ENCODE data around the gene RXRA. TPM values are rescaled to one million over a fixed set of nuclear protein-coding genes. Genes with fewer than 3 reads are reported as not detected.

The RXRA gene
- polyA plus RNA-seq, 3 donors, result 15.8 to 91.0 (median 23.2) TPM

DNA sequence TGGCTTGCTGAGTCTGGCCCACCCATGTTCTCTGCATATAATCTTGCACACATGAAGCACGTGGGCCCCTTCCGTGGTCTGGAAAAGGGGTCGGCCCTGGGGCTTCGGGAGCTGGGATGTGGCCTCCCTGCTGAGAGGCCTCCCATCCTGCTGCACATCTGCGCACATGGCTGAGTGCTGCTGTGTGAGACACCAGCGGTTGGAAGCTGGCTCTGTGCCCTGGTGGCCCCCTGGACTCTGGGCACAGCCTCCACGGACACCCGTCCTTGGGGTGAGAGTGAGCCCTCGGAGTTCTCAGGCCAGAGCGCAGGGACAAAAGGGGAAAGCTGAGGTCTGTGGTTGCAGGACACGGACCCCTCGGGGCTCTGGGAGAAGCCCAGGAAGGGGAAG lies 115.8 kb downstream of the RXRA start:
- peak overlapping the region in 2 of 7 donors; percentile 5 to 19 for H3K27ac Mint-ChIP-seq

DNA sequence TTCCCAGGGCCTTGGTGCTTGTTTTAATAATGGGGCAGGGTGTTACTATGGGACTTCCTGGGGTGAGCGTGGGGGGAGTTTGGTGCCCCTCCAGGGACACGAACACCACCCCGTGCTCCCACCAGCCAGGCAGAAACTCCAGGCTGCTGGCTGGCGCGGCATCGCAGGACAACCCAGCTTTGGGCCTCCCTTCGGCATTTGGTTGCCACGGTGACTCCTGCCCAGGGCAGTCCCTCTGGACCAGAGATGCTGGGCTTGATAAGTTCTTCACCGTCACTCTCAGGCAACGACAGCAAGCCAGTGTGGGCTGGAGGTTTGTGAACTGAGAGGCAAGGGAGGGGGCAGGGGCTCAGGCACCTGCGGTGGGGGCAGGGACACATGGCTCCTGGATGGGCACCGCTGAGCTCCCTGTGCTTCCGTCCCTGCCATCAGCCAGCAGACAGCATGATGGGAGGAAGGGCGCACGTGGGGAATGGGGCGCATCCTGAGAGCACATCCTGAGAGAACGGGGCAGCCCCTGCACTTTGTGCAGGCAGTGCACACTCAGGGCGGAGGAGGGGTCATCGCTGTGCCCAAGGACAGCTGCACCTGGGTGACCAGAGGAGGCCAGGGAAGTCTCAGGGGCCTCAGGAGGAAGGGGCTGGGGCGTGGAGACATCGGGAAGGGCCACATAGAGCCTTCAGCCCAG lies 116.4 kb downstream of the RXRA start:
- no peak overlapping the region for H2AFZ ChIP-seq (ENCODE audit: insufficient read depth, low read depth, low read length, poor library complexity, severe bottlenecking)
- no peaks in the 10 kb centered on the region for H3K27me3 ChIP-seq (ENCODE audit: control insufficient read depth in 2 of 2, insufficient read depth in 2 of 2, low read length in 2 of 2)
- H3K36me3 ChIP-seq (replicated peaks in 1 of 2; ENCODE audit: control insufficient read depth in 1 of 2, insufficient read depth in 2 of 2, low read length in 2 of 2), result peaks cover 12 to 14% of the 10 kb centered on the region in 2 donors
- H3K4me3 ChIP-seq (replicated peaks in 1 of 3; ENCODE audit: low read depth in 2 of 3, low read length in 3 of 3), result peak overlapping the region in 1 of 3 experiments; percentile 45
- H3K9ac ChIP-seq (ENCODE audit: insufficient read depth, low read length, poor library complexity, severe bottlenecking), result peak overlapping the region; percentile 53
- no peaks in the 10 kb centered on the region for H3K79me2 ChIP-seq (ENCODE audit: insufficient read depth, low read length)
- WGBS (ENCODE audit: insufficient coverage), result 37% methylated on average over 18 of the region's 21 CpGs
- peaks cover 2 to 17% (median 7%) of the 10 kb centered on the region in 3 donors for H3K27me3 Mint-ChIP-seq (ENCODE audit: low read depth in 3 of 3)
- H3K9me3 Mint-ChIP-seq, result peaks cover 6 to 11% (median 8%) of the 10 kb centered on the region in 7 donors
- peaks cover 57% of the 10 kb centered on the region for H4K20me1 ChIP-seq (ENCODE audit: insufficient read depth, low read length)
- H3K27ac Mint-ChIP-seq, result peak overlapping the region in 1 of 7 donors; percentile 50
- H3K9me3 ChIP-seq (replicated peaks in 1 of 2; ENCODE audit: control insufficient read depth in 1 of 2, insufficient read depth in 1 of 2, low read length in 2 of 2), result peaks cover 0 to 9% of the 10 kb centered on the region in 2 donors
- peaks cover 51 to 66% of the 10 kb centered on the region in 2 donors for H3K4me1 ChIP-seq (ENCODE audit: control insufficient read depth in 1 of 2, insufficient read depth in 2 of 2, low read length in 2 of 2)
- H3K4me2 ChIP-seq (replicated peaks; ENCODE audit: extremely low read depth, low read length, poor library complexity, severe bottlenecking), result peak overlapping the region; percentile 56
- DNase-seq, result no peak
- H3K36me3 Mint-ChIP-seq, result peaks cover 8 to 19% of the 10 kb centered on the region in 2 donors
- H3K4me3 Mint-ChIP-seq, result peak overlapping the region in 1 of 2 donors; percentile 26
- peaks cover 57% of the 10 kb centered on the region for H3K4me1 Mint-ChIP-seq
- TF ChIP-seq, protein P1, sequence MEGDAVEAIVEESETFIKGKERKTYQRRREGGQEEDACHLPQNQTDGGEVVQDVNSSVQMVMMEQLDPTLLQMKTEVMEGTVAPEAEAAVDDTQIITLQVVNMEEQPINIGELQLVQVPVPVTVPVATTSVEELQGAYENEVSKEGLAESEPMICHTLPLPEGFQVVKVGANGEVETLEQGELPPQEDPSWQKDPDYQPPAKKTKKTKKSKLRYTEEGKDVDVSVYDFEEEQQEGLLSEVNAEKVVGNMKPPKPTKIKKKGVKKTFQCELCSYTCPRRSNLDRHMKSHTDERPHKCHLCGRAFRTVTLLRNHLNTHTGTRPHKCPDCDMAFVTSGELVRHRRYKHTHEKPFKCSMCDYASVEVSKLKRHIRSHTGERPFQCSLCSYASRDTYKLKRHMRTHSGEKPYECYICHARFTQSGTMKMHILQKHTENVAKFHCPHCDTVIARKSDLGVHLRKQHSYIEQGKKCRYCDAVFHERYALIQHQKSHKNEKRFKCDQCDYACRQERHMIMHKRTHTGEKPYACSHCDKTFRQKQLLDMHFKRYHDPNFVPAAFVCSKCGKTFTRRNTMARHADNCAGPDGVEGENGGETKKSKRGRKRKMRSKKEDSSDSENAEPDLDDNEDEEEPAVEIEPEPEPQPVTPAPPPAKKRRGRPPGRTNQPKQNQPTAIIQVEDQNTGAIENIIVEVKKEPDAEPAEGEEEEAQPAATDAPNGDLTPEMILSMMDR (IDR thresholded peaks at IDR 0.05), result no peak
- H3K27ac ChIP-seq (ENCODE audit: low read depth in 1 of 2, low read length in 2 of 2), result peak overlapping the region in 1 of 2 donors; percentile 16
- intact Hi-C loops (cut with micrococcal nuclease), result loop anchor here (1.0 to 10.0 kb wide), 7 partner anchors 32 to 272 kb away; partner anchors contain the start of gene RXRA (in 1 of the 2)

More for the DNA sequence above, 115.8 kb downstream of the RXRA start:
- Histone ChIP-seq H3K4me1 (ENCODE audit: control insufficient read depth in 1 of 2, insufficient read depth in 2 of 2, low read length in 2 of 2) (peaks cover 51 to 69% of the 10 kb centered on the region in 2 donors), H4K20me1 (ENCODE audit: insufficient read depth, low read length) (peaks cover 63% of the 10 kb centered on the region), H3K9ac (ENCODE audit: insufficient read depth, low read length, poor library complexity, severe bottlenecking) (peak overlapping the region; percentile 53), H3K36me3 (replicated peaks in 1 of 2; ENCODE audit: control insufficient read depth in 1 of 2, insufficient read depth in 2 of 2, low read length in 2 of 2) (peaks cover 18 to 19% of the 10 kb centered on the region in 2 donors), H3K9me3 (replicated peaks in 1 of 2; ENCODE audit: control insufficient read depth in 1 of 2, insufficient read depth in 1 of 2, low read length in 2 of 2) (peaks cover 0 to 7% of the 10 kb centered on the region in 2 donors), H3K79me2 (ENCODE audit: insufficient read depth, low read length) (no peaks in the 10 kb centered on the region), H3K4me3 (replicated peaks in 1 of 3; ENCODE audit: low read depth in 2 of 3, low read length in 3 of 3) (peak overlapping the region in 1 of 3 experiments; percentile 45), H3K27ac (ENCODE audit: low read depth in 1 of 2, low read length in 2 of 2) (peak overlapping the region; percentile 3 to 16), H2AFZ (ENCODE audit: insufficient read depth, low read depth, low read length, poor library complexity, severe bottlenecking) (no peak overlapping the region), H3K4me2 (replicated peaks; ENCODE audit: extremely low read depth, low read length, poor library complexity, severe bottlenecking) (peak overlapping the region; percentile 56), H3K27me3 (ENCODE audit: control insufficient read depth in 2 of 2, insufficient read depth in 2 of 2, low read length in 2 of 2) (no peaks in the 10 kb centered on the region)
- TF ChIP-seq, protein P1 (IDR thresholded peaks at IDR 0.05), result no peak
- WGBS (ENCODE audit: insufficient coverage), result 6% methylated on average over 11 of the region's 12 CpGs
- H3K27me3 Mint-ChIP-seq (ENCODE audit: low read depth in 3 of 3), result peaks cover 2 to 15% (median 7%) of the 10 kb centered on the region in 3 donors
- H3K9me3 Mint-ChIP-seq, result peaks cover 6 to 10% (median 8%) of the 10 kb centered on the region in 7 donors
- H3K4me3 Mint-ChIP-seq, result peak overlapping the region; percentile 34 to 67
- intact Hi-C loops (cut with micrococcal nuclease), result loop anchor here (2.0 to 10.0 kb wide), 6 partner anchors 31 to 271 kb away; partner anchors contain the start of gene RXRA (in 1 of the 2)
- peaks cover 11 to 25% of the 10 kb centered on the region in 2 donors for H3K36me3 Mint-ChIP-seq
- peaks cover 57% of the 10 kb centered on the region for H3K4me1 Mint-ChIP-seq
- DNase-seq, result peak in 2 of 3 donors; percentile 24 to 32
